ENCODE measurements around the gene CAND1. TPM values are rescaled to one million over a fixed set of nuclear protein-coding genes. Genes with fewer than 3 reads are reported as not detected.

CAND1 gene
- total RNA-seq, 1 experiment from 2014 or later = 155 TPM

DNA sequence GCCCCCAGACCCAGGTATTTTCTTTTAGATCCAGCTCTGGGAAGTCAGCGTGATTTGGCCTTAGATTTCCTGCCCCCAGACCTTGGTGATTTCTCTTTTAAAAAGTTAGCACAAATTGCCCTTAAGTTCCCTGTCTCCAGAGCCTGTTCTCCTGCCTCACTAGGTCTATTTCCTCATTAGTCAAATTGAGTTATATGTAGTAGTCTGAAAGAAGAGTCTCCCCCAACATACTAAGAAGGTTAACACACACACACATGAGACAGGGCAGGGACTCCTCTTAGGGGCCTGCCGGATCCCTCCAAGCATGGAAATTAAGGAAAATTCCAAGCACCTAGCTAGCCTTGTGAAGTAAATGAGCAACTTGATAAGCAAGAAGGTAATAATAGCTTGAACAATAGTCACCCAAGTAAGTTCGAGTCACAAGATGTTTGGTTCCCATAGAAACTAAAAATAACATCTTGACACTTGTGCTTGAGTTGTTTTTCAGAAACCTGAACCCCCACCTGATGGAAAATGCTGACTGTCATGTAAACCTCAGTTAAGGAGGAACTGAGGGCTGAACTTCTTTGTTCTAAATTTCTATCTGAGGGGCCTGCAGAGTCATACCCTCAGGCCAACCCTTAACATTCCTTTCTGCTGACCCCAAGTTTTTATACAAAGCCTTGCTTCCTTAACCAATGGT, 51.6 kb downstream of the CAND1 start:
- H3K27ac ChIP-seq (ENCODE audit: low read depth, low read length) = no peak overlapping the region
- no peaks in the 10 kb centered on the region for H3K79me2 ChIP-seq (ENCODE audit: insufficient read depth, low read length)
- no peaks in the 10 kb centered on the region for H3K27me3 ChIP-seq (ENCODE audit: insufficient read depth, low read length)
- H3K36me3 ChIP-seq (ENCODE audit: control insufficient read depth in 1 of 2, insufficient read depth in 2 of 2, low read length in 2 of 2) = peaks cover 0 to 3% of the 10 kb centered on the region in 2 experiments; a peak in 1 of 4 replicates
- ChIA-PET POLR2A (no interaction called here), RAD21 (ENCODE audit: low non-redundant PET in 1 of 2, low total read pairs in 2 of 2, uncharacterized antibody in 2 of 2, unreplicated experiment in 2 of 2) (no interaction called here), CTCF (no interaction called here)
- TF ChIP-seq JUND (IDR thresholded peaks at IDR 0.05) (no peak), EZH2phosphoT487 (IDR thresholded peaks at IDR 0.05; ENCODE audit: borderline replicate concordance) (no peak), POLR2AphosphoS5 (IDR thresholded peaks at IDR 0.05; ENCODE audit: low read depth, low read length) (no peak), CBX3 (IDR thresholded peaks at IDR 0.05; ENCODE audit: low read depth) (no peak), RAD21 (IDR thresholded peaks at IDR 0.05; ENCODE audit: low read depth) (no peak), ELF1 (IDR thresholded peaks at IDR 0.05; ENCODE audit: borderline replicate concordance, low read depth) (no peak), CEBPB (IDR thresholded peaks at IDR 0.05; ENCODE audit: low read depth) (no peak), TCF7L2 (IDR thresholded peaks at IDR 0.05; ENCODE audit: borderline replicate concordance, extremely low read depth, insufficient read depth, insufficient read length) (no peak), SP1 (IDR thresholded peaks at IDR 0.05; ENCODE audit: low read depth) (no peak), FOSL1 (IDR thresholded peaks at IDR 0.05; ENCODE audit: low read depth) (no peak), ZNF274 (IDR thresholded peaks at IDR 0.05; ENCODE audit: low read depth, low read length) (no peak), SRF (IDR thresholded peaks at IDR 0.05; ENCODE audit: low read depth) (no peak), ZFX (IDR thresholded peaks at IDR 0.05) (no peak), EZH2 (IDR thresholded peaks at IDR 0.05) (no peak), EGR1 (IDR thresholded peaks at IDR 0.05; ENCODE audit: low read depth) (no peak)
- TF ChIP-seq, protein P1, sequence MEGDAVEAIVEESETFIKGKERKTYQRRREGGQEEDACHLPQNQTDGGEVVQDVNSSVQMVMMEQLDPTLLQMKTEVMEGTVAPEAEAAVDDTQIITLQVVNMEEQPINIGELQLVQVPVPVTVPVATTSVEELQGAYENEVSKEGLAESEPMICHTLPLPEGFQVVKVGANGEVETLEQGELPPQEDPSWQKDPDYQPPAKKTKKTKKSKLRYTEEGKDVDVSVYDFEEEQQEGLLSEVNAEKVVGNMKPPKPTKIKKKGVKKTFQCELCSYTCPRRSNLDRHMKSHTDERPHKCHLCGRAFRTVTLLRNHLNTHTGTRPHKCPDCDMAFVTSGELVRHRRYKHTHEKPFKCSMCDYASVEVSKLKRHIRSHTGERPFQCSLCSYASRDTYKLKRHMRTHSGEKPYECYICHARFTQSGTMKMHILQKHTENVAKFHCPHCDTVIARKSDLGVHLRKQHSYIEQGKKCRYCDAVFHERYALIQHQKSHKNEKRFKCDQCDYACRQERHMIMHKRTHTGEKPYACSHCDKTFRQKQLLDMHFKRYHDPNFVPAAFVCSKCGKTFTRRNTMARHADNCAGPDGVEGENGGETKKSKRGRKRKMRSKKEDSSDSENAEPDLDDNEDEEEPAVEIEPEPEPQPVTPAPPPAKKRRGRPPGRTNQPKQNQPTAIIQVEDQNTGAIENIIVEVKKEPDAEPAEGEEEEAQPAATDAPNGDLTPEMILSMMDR (IDR thresholded peaks at IDR 0.05 in 2 of 3, conservative IDR thresholded peaks at IDR 0.05 in 1 of 3; ENCODE audit: borderline replicate concordance in 1 of 3, insufficient read depth in 1 of 3, low read depth in 2 of 3, low read length in 2 of 3) = no peak
- TF ChIP-seq, protein P2, sequence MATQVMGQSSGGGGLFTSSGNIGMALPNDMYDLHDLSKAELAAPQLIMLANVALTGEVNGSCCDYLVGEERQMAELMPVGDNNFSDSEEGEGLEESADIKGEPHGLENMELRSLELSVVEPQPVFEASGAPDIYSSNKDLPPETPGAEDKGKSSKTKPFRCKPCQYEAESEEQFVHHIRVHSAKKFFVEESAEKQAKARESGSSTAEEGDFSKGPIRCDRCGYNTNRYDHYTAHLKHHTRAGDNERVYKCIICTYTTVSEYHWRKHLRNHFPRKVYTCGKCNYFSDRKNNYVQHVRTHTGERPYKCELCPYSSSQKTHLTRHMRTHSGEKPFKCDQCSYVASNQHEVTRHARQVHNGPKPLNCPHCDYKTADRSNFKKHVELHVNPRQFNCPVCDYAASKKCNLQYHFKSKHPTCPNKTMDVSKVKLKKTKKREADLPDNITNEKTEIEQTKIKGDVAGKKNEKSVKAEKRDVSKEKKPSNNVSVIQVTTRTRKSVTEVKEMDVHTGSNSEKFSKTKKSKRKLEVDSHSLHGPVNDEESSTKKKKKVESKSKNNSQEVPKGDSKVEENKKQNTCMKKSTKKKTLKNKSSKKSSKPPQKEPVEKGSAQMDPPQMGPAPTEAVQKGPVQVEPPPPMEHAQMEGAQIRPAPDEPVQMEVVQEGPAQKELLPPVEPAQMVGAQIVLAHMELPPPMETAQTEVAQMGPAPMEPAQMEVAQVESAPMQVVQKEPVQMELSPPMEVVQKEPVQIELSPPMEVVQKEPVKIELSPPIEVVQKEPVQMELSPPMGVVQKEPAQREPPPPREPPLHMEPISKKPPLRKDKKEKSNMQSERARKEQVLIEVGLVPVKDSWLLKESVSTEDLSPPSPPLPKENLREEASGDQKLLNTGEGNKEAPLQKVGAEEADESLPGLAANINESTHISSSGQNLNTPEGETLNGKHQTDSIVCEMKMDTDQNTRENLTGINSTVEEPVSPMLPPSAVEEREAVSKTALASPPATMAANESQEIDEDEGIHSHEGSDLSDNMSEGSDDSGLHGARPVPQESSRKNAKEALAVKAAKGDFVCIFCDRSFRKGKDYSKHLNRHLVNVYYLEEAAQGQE (IDR thresholded peaks at IDR 0.05; ENCODE audit: low read depth) = no peak
- TF ChIP-seq, protein P3, sequence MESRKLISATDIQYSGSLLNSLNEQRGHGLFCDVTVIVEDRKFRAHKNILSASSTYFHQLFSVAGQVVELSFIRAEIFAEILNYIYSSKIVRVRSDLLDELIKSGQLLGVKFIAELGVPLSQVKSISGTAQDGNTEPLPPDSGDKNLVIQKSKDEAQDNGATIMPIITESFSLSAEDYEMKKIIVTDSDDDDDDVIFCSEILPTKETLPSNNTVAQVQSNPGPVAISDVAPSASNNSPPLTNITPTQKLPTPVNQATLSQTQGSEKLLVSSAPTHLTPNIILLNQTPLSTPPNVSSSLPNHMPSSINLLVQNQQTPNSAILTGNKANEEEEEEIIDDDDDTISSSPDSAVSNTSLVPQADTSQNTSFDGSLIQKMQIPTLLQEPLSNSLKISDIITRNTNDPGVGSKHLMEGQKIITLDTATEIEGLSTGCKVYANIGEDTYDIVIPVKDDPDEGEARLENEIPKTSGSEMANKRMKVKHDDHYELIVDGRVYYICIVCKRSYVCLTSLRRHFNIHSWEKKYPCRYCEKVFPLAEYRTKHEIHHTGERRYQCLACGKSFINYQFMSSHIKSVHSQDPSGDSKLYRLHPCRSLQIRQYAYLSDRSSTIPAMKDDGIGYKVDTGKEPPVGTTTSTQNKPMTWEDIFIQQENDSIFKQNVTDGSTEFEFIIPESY (IDR thresholded peaks at IDR 0.05; ENCODE audit: extremely low read depth, insufficient replicate concordance, low read length) = no peak
- H3K4me2 ChIP-seq (ENCODE audit: low read length) = no peak overlapping the region
- H3K4me1 ChIP-seq (ENCODE audit: control insufficient read depth in 1 of 2, insufficient read depth in 2 of 2, low read length in 2 of 2) = no peaks in the 10 kb centered on the region
- DNase-seq (ENCODE audit: low read depth, low spot score) (no peak), ATAC-seq (no peak)
- H4K20me1 ChIP-seq (ENCODE audit: insufficient read depth) = no peaks in the 10 kb centered on the region
- intact Hi-C loops (cut with micrococcal nuclease) = no loop called here
- H2AFZ ChIP-seq (ENCODE audit: low read depth, low read length, poor library complexity, severe bottlenecking) = no peak overlapping the region
- H3K9ac ChIP-seq (ENCODE audit: low read length) = no peak overlapping the region
- H3K9me3 ChIP-seq (ENCODE audit: control insufficient read depth in 1 of 2, insufficient read depth in 1 of 2, low read depth in 1 of 2, low read length in 2 of 2) = no peaks in the 10 kb centered on the region
- no peaks in the 10 kb centered on the region for H3K9me2 ChIP-seq (ENCODE audit: insufficient read depth)
- H3K4me3 ChIP-seq (replicated peaks in 1 of 2; ENCODE audit: low read depth in 1 of 2, low read length in 2 of 2) = no peak overlapping the region
- no TSS peak for BruUV-seq (replicated peaks)
